ENCODE data around the gene L1CAM. TPM values are rescaled to one million over a fixed set of nuclear protein-coding genes. Genes with fewer than 3 reads are reported as not detected.

The L1CAM gene
- total and polyA plus RNA-seq, 2 donors (not counting 1 experiment from before 2014, with no cell fraction given), result 9.4 to 19.9 TPM

- no peak for ATAC-seq (ENCODE audit: low read depth)
- POLR2A ChIA-PET, result no interaction called here
- intact Hi-C loops (cut with micrococcal nuclease), result no loop called here
Measured at GRCh38 chrX:153931151-153931550, 45.2 kb upstream of the L1CAM start.

More at GRCh38 chrX:153931151-153931550, 45.2 kb upstream of the L1CAM start:
- no peak overlapping the region for H3K4me3 Mint-ChIP-seq
- no peak overlapping the region for H3K27ac Mint-ChIP-seq
- CTCF ChIA-PET, result interaction anchor here (13.1 kb wide), 1 partner anchor 15 kb away, joined by 325 read pairs; the partner anchor contains the start of gene RENBP
- WGBS (ENCODE audit: insufficient coverage), result 95% methylated on average over 7 of the region's 8 CpGs
- DNase-seq, result no peak
- Histone ChIP-seq H3K4me2 (replicated peaks; ENCODE audit: low read depth, low read length, poor library complexity, severe bottlenecking) (no peak overlapping the region), H3K9ac (ENCODE audit: low read length) (no peak overlapping the region), H3K36me3 (replicated peaks in 1 of 2; ENCODE audit: control extremely low read depth in 1 of 2, control insufficient read depth in 1 of 2, extremely low read depth in 1 of 2, insufficient read depth in 2 of 2, low read length in 1 of 2) (peaks cover 0 to 23% of the 10 kb centered on the region in 2 experiments), H3K79me2 (ENCODE audit: control insufficient read depth, insufficient read depth, low read length) (peaks cover 24% of the 10 kb centered on the region), H3K9me3 (ENCODE audit: control extremely low read depth in 1 of 3, control insufficient read depth in 2 of 3, insufficient read depth in 1 of 3, low read length in 2 of 3) (no peaks in the 10 kb centered on the region), H3K27me3 (replicated peaks in 1 of 4; ENCODE audit: control extremely low read depth in 1 of 4, control insufficient read depth in 3 of 4, insufficient read depth in 4 of 4, low read length in 3 of 4) (no peaks in the 10 kb centered on the region), H3K4me3 (ENCODE audit: control extremely low read depth in 1 of 5, extremely low read depth in 1 of 5, insufficient read depth in 1 of 5, low read depth in 2 of 5, low read length in 4 of 5) (no peak overlapping the region), H2AFZ (ENCODE audit: insufficient read depth, low read depth, low read length, poor library complexity, severe bottlenecking) (no peak overlapping the region), H3K4me1 (ENCODE audit: control insufficient read depth in 2 of 2, insufficient read depth in 2 of 2, low read length in 2 of 2) (peaks cover 20 to 36% of the 10 kb centered on the region in 2 donors), H4K20me1 (ENCODE audit: control insufficient read depth, insufficient read depth, low read length, poor library complexity, severe bottlenecking) (no peaks in the 10 kb centered on the region), H3K27ac (ENCODE audit: low read length in 2 of 2) (no peak overlapping the region)
- peaks cover 20% of the 10 kb centered on the region for H3K4me1 Mint-ChIP-seq
- no peaks in the 10 kb centered on the region for H3K9me3 Mint-ChIP-seq (ENCODE audit: insufficient read depth)
- no peaks in the 10 kb centered on the region for H3K27me3 Mint-ChIP-seq
- no peak for TF ChIP-seq CTCF (IDR thresholded peaks at IDR 0.05)
- no peak for TF ChIP-seq EZH2 (IDR thresholded peaks at IDR 0.05; ENCODE audit: borderline replicate concordance, insufficient read depth, low read depth, low read length, poor library complexity, severe bottlenecking)
